OCI-LY3 (cell line): ENCODE data around the gene TENM4.

ENCODE experiments used
- H2AFZ ChIP-seq: fragments of 200-600, 300-600 bp; shearing (Covaris generic); 2 replicates; pipeline ENCODE4 v1.6.0; 2014; ENCODE audit warnings: antibody characterized with exemption, low read depth, low read length
- H3K27ac ChIP-seq: fragments of 200-600, 300-600 bp; sonication (generic); 2 replicates; pipeline ENCODE4 v1.5.1; 2014; ENCODE audit warnings: mild to moderate bottlenecking, low read length, moderate library complexity, mixed read lengths
- H3K27me3 ChIP-seq: fragments of 200-600, 300-600 bp; sonication (generic); 2 replicates; pipeline ENCODE4 v1.6.1; 2014; ENCODE audit warnings: low read depth, low read length, mixed read lengths
- H3K36me3 ChIP-seq: fragments of 200-600, 300-600 bp; sonication (generic); replicated peaks from 2 replicates; pipeline ENCODE3; 2014; ENCODE audit warnings: low read depth, low read length, mixed read lengths
- H3K4me1 ChIP-seq: fragments of 300-600, 200-600 bp; sonication (generic); 2 replicates; pipeline ENCODE4 v1.6.1; 2014; ENCODE audit warnings: low read length, mixed read lengths
- H3K4me2 ChIP-seq: fragments of 200-600, 300-600 bp; sonication (generic); 2 replicates; pipeline ENCODE4 v1.6.1; 2014; ENCODE audit warnings: low read length, mixed read lengths
- H3K4me3 ChIP-seq: fragments of 300-600, 200-600 bp; sonication (generic); 2 replicates; pipeline ENCODE4 v1.5.1; 2014; ENCODE audit warnings: antibody characterized with exemption, mild to moderate bottlenecking, low read length, moderate library complexity
- H3K79me2 ChIP-seq: fragments of 300-600, 200-600 bp; shearing (Covaris generic); 2 replicates; pipeline ENCODE4 v1.6.1; 2014; ENCODE audit warnings: mild to moderate bottlenecking, low read length, mixed read lengths
- H3K9ac ChIP-seq: fragments of 300-600, 200-600 bp; shearing (Covaris generic); 2 replicates; pipeline ENCODE4 v1.6.0; 2014; ENCODE audit warnings: mild to moderate bottlenecking, low read length, moderate library complexity
- H3K9me3 ChIP-seq: fragments of 200-600, 300-600 bp; shearing (Covaris generic); 2 replicates; pipeline ENCODE4 v1.6.1; 2014; ENCODE audit warnings: low read length, mixed read lengths; ENCODE audit not compliant: insufficient read depth
- H4K20me1 ChIP-seq: fragments of 200-600, 300-600 bp; sonication (generic); 2 replicates; pipeline ENCODE4 v1.6.1; 2016; ENCODE audit warnings: low read length, mixed read lengths; ENCODE audit not compliant: insufficient read depth
- EZH2phosphoT487 ChIP-seq: fragments of 200-600 bp; shearing (Covaris generic); IDR thresholded peaks from 2 replicates; pipeline ENCODE4 v1.6.1; 2018; ENCODE audit warnings: antibody characterized with exemption, mixed run types, low read depth
- TF ChIP-seq, protein P1 (sequence below): fragments of 200-600, 300-600 bp; sonication (generic); IDR thresholded peaks from 2 replicates; pipeline ENCODE4 v1.5.1; 2014; ENCODE audit warnings: antibody characterized with exemption, low read length, low read depth

Gene TENM4

GRCh38 chr11:79273781-79274180, 167.0 kb downstream of the TENM4 start:
- no peak overlapping the region for H2AFZ ChIP-seq
- no peaks in the 10 kb centered on the region for H3K9me3 ChIP-seq
- H3K4me2 ChIP-seq = no peak overlapping the region
- no peaks in the 10 kb centered on the region for H3K4me1 ChIP-seq
- H4K20me1 ChIP-seq = 0 out of 2 replicates have a peak, but pooled peaks cover 13% of the 10 kb centered on the region
- no peak overlapping the region for H3K4me3 ChIP-seq
- H3K27me3 ChIP-seq = no peaks in the 10 kb centered on the region
- H3K36me3 ChIP-seq = no peaks in the 10 kb centered on the region
- H3K9ac ChIP-seq = no peak overlapping the region
- TF ChIP-seq, protein P1, sequence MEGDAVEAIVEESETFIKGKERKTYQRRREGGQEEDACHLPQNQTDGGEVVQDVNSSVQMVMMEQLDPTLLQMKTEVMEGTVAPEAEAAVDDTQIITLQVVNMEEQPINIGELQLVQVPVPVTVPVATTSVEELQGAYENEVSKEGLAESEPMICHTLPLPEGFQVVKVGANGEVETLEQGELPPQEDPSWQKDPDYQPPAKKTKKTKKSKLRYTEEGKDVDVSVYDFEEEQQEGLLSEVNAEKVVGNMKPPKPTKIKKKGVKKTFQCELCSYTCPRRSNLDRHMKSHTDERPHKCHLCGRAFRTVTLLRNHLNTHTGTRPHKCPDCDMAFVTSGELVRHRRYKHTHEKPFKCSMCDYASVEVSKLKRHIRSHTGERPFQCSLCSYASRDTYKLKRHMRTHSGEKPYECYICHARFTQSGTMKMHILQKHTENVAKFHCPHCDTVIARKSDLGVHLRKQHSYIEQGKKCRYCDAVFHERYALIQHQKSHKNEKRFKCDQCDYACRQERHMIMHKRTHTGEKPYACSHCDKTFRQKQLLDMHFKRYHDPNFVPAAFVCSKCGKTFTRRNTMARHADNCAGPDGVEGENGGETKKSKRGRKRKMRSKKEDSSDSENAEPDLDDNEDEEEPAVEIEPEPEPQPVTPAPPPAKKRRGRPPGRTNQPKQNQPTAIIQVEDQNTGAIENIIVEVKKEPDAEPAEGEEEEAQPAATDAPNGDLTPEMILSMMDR = no peak
- no peak for TF ChIP-seq EZH2phosphoT487
- H3K27ac ChIP-seq = no peak overlapping the region
- H3K79me2 ChIP-seq = no peaks in the 10 kb centered on the region

DNA sequence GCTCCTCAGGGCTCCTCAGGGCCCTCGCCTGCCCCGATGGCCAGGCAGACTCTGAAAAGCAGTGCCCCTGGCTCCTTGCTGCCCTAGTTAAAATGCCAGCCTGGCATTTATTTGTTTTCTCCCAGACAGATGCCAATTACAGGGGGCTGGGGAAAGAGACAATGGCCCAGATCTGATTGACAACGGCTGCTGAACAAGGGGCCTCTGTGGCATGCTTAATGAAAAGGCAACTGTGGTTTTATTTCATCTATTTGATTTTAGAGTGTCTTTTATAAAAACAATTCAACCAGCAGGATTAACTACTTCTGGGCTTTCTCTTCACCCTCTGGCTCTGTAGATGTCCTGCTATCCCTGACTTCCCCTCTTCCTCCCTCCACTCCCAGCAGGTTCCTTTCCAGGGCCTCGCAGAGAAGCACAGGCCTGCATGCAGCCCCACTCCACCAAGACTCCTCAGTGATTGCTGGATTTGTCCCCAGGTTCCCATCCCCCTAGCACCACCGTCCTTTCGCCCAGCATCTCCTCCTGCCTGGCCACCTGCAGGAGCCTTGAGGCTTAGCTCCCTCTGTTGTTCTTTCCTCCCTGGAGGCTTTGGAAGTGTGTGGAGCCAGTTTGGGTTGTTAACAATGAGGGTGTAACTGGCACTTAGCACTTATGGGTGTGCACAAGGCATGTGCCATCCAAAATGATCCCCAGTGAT, 171.1 kb downstream of the TENM4 start:
- no peaks in the 10 kb centered on the region for H3K27me3 ChIP-seq
- no peaks in the 10 kb centered on the region for H3K36me3 ChIP-seq
- no peaks in the 10 kb centered on the region for H4K20me1 ChIP-seq
- H3K27ac ChIP-seq = no peak overlapping the region
- no peaks in the 10 kb centered on the region for H3K4me1 ChIP-seq
- H2AFZ ChIP-seq = no peak overlapping the region
- H3K9me3 ChIP-seq = no peaks in the 10 kb centered on the region
- TF ChIP-seq, protein P1 = no peak
- no peak for TF ChIP-seq EZH2phosphoT487
- no peak overlapping the region for H3K4me3 ChIP-seq
- no peaks in the 10 kb centered on the region for H3K79me2 ChIP-seq
- no peak overlapping the region for H3K9ac ChIP-seq
- no peak overlapping the region for H3K4me2 ChIP-seq

DNA sequence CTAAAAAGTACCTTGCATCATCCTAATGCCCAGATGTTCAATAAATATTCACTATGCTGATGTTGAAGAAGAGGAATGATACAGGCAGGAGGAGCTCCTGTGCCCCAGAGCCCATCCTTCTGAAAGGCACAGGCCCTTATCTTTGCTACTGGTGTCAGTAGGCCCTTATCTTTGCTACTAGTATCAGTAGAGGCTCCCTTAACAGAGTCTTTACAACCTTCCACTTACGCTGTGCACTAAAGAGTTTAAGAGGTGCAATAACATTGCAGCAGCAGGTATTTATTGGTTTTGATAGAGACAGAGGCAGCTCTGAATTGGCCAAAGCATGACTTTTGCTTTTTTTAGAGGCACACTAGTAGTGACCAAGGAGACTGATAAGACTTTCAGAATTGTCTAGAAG, 174.4 kb downstream of the TENM4 start:
- H3K27me3 ChIP-seq = no peaks in the 10 kb centered on the region
- H3K27ac ChIP-seq = no peak overlapping the region
- H4K20me1 ChIP-seq = 0 out of 2 replicates have a peak, but pooled peaks cover 3% of the 10 kb centered on the region
- H3K4me2 ChIP-seq = no peak overlapping the region
- H3K36me3 ChIP-seq = no peaks in the 10 kb centered on the region
- no peak overlapping the region for H3K4me3 ChIP-seq
- TF ChIP-seq, protein P1 = no peak
- no peak for TF ChIP-seq EZH2phosphoT487
- no peak overlapping the region for H3K9ac ChIP-seq
- no peak overlapping the region for H2AFZ ChIP-seq
- no peaks in the 10 kb centered on the region for H3K79me2 ChIP-seq
- H3K9me3 ChIP-seq = no peaks in the 10 kb centered on the region
- H3K4me1 ChIP-seq = no peaks in the 10 kb centered on the region

DNA sequence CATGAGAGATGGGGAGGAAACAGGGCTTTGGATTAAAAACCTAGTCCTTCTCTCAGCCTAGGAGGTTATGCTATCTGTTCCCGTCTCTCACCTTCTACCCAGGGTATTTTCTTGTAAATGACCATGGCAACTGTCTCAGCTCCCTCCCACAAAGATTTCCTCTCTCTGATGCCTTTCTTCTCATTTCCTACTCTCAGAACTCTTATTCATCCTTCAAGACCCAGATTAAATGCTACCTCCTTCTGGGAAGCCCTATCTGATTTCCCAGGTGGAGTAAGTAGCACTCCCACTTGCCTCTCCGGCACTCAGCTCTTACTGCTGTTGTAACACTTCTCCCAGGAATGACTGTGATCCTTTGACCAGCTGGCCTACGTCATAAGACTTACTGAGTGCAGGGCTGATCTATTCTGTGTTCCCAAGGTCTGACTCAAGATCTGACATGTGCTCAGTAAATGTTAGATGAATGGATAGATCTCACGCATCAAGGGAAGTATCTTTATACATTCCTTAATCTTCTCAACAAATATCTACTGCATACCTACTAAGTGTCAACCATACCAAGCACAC, 175.0 kb downstream of the TENM4 start:
- Histone ChIP-seq H2AFZ (no peak overlapping the region), H4K20me1 (0 out of 2 replicates have a peak, but pooled peaks cover 3% of the 10 kb centered on the region), H3K36me3 (no peaks in the 10 kb centered on the region), H3K9ac (no peak overlapping the region), H3K9me3 (no peaks in the 10 kb centered on the region), H3K27me3 (no peaks in the 10 kb centered on the region), H3K4me2 (no peak overlapping the region), H3K4me1 (no peaks in the 10 kb centered on the region), H3K4me3 (no peak overlapping the region), H3K79me2 (no peaks in the 10 kb centered on the region), H3K27ac (no peak overlapping the region)
- TF ChIP-seq EZH2phosphoT487 = no peak
- TF ChIP-seq, protein P1 = no peak
